Erythroblast (primary cell): ENCODE measurements around the gene MAN2B1.

ENCODE experiments used
- GATA1 ChIP-seq: IDR thresholded peaks from 2 replicates; pipeline ENCODE4 v1.6.1; 2011; ENCODE audit warnings: low read depth, mild to moderate bottlenecking, control low read depth, low read length, moderate library complexity
- POLR2A ChIP-seq: IDR thresholded peaks from 2 replicates; pipeline ENCODE4 v1.6.1; 2011; ENCODE audit warnings: mild to moderate bottlenecking, low read length

GRCh38 chr19:12656899-12657571 lies 9.5 kb downstream of the MAN2B1 start:
- TF ChIP-seq POLR2A = no peak
- no peak for TF ChIP-seq GATA1
